GM23248 (cell line): ENCODE results near the gene GRHPR.

Experiments
- EZH2 ChIP-seq: fragments of 200-600 bp; sonication (generic); IDR thresholded peaks from 2 replicates; pipeline ENCODE4 v1.6.1; 2018; ENCODE audit warnings: antibody characterized with exemption, mild to moderate bottlenecking; ENCODE audit not compliant: insufficient read depth, poor library complexity, severe bottlenecking
- EZH2phosphoT487 ChIP-seq: fragments of 200-600 bp; sonication (generic); IDR thresholded peaks from 2 replicates; pipeline ENCODE4 v1.6.1; 2018; ENCODE audit warnings: antibody characterized with exemption, moderate library complexity, mild to moderate bottlenecking, low read depth; ENCODE audit not compliant: insufficient read depth

- TF ChIP-seq EZH2phosphoT487 (no peak), EZH2 (no peak)
Observed at GRCh38 chr9:37408933-37409710, 13.4 kb upstream of the GRHPR start.
